Measurements from ENCODE around the gene TBC1D2. TPM values are rescaled to one million over a fixed set of nuclear protein-coding genes. Genes with fewer than 3 reads are reported as not detected.

Gene TBC1D2
- total RNA-seq, 4 donors from 2014 or later = 11.3 to 33.5 (median 21.4) TPM

- TF ChIP-seq, protein P1, sequence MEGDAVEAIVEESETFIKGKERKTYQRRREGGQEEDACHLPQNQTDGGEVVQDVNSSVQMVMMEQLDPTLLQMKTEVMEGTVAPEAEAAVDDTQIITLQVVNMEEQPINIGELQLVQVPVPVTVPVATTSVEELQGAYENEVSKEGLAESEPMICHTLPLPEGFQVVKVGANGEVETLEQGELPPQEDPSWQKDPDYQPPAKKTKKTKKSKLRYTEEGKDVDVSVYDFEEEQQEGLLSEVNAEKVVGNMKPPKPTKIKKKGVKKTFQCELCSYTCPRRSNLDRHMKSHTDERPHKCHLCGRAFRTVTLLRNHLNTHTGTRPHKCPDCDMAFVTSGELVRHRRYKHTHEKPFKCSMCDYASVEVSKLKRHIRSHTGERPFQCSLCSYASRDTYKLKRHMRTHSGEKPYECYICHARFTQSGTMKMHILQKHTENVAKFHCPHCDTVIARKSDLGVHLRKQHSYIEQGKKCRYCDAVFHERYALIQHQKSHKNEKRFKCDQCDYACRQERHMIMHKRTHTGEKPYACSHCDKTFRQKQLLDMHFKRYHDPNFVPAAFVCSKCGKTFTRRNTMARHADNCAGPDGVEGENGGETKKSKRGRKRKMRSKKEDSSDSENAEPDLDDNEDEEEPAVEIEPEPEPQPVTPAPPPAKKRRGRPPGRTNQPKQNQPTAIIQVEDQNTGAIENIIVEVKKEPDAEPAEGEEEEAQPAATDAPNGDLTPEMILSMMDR (IDR thresholded peaks at IDR 0.05; ENCODE audit: low read depth) = no peak
These were observed 35.6 kb downstream of the TBC1D2 start for GRCh38 chr9:98219794-98220370.

DNA sequence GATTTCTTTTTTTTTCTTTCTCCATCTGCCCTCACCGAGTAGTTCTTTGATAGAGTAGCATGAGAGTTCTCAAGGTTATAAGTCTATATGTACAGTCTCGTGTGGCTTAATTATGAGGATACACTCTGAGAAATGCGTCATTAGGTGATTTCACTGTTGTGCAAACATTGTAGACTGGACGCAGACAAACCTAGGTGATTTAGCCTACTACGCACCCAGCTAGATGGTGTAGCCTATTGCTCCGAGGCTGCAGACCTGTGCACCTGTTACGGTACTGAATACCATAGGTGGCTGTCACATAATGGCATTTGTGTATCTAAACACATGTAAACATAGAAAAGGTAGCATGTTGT is 36.1 kb downstream of the TBC1D2 start:
- TF ChIP-seq, protein P1 (IDR thresholded peaks at IDR 0.05; ENCODE audit: low read depth) = no peak

- TF ChIP-seq, protein P1 (IDR thresholded peaks at IDR 0.05; ENCODE audit: low read depth) = no peak
These were observed 36.7 kb downstream of the TBC1D2 start for GRCh38 chr9:98218562-98219363.

- TF ChIP-seq, protein P1 (IDR thresholded peaks at IDR 0.05; ENCODE audit: low read depth) = no peak
These were observed 38.2 kb downstream of the TBC1D2 start for GRCh38 chr9:98217255-98217654.

DNA sequence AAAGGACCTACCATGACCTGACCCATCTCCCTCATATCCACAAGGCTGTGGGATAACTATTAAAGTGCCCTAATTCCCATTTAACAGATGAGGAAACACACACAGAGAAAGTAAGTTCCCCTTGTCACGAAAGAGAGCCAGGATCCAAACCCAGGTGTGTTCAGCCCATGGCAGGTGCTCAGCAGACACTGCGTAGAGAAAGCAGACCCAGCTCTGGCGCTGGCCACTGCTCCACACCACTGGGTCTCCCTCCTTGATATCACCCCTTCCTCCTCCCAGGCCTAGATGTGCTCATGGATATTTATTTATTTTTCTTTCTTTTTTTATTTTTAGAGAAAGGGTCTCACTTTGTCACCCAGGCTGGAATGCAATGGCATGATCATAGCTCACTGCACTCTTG is 39.1 kb downstream of the TBC1D2 start:
- TF ChIP-seq, protein P1 (IDR thresholded peaks at IDR 0.05; ENCODE audit: low read depth) = no peak

DNA sequence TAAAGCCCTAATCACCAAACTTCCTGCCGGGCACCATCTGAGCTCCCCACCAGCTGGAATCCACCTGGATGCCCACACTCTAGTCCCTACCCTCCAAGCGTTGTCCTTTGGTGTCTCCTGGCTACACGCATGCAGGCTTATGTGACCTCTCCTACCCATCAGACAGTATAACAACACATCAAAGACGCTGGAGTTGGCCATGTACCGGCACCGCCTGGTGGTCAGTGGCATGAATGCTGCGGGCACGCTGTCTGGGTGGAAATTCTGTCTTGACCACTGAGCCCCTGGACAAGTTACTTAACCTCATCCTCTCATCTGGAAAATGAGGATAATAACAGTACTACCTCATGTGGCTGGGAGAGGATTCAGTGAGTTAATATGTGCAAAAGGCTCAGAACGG is 39.6 kb downstream of the TBC1D2 start:
- TF ChIP-seq, protein P1 (IDR thresholded peaks at IDR 0.05; ENCODE audit: low read depth) = no peak

DNA sequence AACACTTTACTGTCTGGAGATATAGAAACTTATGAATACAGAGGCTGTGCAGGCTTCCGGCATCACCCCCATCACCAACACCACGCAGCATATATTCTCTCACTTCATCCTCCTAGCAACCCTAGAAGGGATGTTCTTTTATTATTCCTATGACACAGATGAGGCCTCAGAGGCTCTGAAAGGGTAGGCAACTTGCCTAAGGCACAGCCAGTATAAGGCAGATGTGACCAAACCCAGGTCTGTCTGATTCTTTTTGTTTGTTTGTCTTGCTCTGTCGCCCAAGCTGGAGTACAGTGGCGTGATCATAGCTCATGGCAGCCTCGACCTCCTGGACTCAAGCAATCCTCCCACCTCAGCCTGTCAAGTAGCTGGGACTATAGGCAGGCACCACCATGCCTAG is 40.2 kb downstream of the TBC1D2 start:
- TF ChIP-seq, protein P1 (IDR thresholded peaks at IDR 0.05; ENCODE audit: low read depth) = no peak

Data from subcutaneous adipose tissue (tissue), 4 donors.